DMS114 treated with DMSO at 0.1 percent for 48 hours (cell line): ENCODE results near the gene TMEM175.
A peak's percentile ranks its signal among the peaks of the same experiment; 100 is the strongest.

ENCODE experiments used
- DNase-seq: peaks from one replicate; lab custom pipeline; 2025; ENCODE audit not compliant: unreplicated experiment; lab: John Stamatoyannopoulos, UW

The TMEM175 gene, protein sequence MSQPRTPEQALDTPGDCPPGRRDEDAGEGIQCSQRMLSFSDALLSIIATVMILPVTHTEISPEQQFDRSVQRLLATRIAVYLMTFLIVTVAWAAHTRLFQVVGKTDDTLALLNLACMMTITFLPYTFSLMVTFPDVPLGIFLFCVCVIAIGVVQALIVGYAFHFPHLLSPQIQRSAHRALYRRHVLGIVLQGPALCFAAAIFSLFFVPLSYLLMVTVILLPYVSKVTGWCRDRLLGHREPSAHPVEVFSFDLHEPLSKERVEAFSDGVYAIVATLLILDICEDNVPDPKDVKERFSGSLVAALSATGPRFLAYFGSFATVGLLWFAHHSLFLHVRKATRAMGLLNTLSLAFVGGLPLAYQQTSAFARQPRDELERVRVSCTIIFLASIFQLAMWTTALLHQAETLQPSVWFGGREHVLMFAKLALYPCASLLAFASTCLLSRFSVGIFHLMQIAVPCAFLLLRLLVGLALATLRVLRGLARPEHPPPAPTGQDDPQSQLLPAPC

DNA sequence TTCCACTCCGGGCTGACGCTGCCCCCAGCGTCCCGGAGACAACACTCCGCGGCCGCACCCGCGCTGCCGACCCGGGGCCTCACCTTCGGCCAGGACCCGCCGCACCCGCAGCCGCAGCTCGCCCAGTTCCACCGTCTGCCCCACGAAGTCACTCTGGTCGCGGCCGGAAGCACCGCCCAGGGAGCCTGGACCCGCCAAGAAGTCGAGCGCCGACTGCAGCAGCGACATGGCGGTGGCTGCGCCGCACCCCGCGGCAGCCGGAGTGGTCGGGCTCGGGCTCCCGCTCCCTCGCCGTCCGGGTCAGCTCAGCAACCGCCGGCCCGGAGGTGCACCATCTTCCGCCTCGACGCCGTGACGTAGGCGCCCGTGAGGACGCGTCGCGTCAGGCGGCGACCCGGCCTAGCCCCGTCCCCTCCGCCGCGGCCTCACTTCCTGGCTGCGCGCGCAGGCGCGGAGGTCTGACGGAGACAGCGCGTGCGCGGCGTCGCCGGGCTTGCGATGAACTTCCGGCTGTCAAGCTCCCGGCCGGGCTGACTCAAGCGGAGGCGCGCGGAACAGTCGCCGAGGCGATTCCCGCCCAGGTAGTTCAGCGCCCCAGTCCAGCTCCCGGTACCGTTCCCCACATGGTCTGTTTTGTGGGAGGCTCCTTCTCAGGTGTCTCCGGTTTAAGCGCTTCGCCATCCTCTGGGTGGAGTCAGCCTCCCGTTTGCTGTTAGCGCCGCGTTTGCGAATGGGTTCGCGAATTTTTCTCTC, at the start of gene TMEM175, which contains the start of gene GAK:
TMEM175 (plus strand) TSS at position 501 of the 753 bp plus-strand sequence. CDS start 15,280 bp downstream, outside the sequence.
GAK (minus strand) TSS at position 357 of the 753 bp plus-strand sequence; CDS start at position 228, 129 bp downstream.
- peak; percentile 75 for DNase-seq

DNA sequence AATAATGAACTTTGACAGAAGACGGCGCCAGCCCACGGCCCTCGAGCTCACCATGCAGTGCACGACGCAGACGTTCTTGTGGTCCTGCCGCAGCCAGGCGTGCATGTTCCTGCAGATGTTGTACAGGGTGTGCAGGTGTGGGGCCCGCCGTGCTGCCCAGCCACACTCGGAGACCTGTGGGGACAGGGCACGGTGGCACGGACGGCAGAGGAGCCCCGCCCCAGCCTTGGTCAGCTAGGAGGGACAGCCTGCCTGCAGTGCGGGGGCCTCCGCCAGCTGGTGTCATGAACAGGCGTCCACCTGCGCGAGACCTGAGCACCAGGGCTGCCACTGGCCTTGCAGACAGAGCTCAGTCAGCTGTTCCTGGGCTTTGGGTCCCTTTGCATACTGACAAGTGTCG, 49.6 kb upstream of the TMEM175 start:
- no peak for DNase-seq

- DNase-seq = no peak
Observed at GRCh38 chr4:883377-884095, 48.7 kb upstream of the TMEM175 start.

- no peak for DNase-seq
Observed at GRCh38 chr4:884259-884658, 48.0 kb upstream of the TMEM175 start.

- DNase-seq = no peak
Observed at GRCh38 chr4:884896-885295, 47.4 kb upstream of the TMEM175 start.

- DNase-seq = no peak
Observed at GRCh38 chr4:885353-885752, 46.9 kb upstream of the TMEM175 start.

GRCh38 chr4:886244-886643, 46.0 kb upstream of the TMEM175 start:
- no peak for DNase-seq

DNA sequence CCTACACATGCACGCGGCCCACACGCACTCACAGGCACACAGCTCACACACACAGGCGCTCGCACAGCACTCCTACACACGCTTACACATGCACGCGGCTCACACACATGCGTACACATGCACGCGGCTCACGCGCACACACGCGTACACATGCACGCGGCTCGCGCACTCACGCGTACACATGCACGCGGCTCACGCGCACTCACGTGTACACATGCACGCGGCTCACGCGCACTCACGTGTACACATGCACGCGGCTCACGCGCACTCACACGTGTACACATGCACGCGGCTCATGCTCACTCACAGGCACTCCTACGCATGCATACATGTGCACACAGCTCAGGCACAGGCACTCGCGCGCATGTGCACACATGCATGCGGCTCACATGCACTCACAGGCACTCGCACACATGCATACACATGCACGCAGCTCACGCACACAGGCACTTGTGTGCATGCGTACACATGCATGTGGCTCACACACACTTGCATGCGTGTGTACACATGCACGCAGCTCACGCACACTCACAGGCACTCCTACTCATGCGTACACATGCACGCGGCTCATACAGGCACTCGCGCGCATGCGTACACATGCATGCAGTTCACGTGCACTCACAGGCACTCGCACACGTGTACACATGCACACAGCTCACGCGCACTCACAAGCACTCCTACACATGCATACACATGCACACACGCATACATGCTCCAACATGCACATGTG, 45.1 kb upstream of the TMEM175 start:
- DNase-seq = no peak

- no peak for DNase-seq
Observed at GRCh38 chr4:888029-888428, 44.2 kb upstream of the TMEM175 start.

DNA sequence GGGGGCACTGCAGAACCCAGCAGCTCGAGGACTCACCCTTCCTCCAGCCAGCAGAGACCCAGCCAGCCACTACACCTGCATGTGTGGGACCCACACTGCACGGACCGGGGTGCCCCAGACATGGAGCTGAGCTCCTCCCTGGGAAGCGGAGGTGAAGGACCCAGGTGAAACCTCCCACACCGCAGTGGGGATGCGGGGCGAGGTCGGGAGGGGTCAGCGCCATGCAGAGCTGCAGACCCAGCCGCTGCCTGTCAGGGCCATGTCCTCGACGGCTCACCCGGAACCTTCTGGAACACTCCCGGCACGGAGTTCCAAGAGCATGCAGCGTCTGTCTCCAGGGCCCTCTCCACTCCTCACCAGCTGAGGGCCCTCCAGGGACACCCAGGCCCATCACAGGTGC, 42.7 kb upstream of the TMEM175 start:
- no peak for DNase-seq

DNA sequence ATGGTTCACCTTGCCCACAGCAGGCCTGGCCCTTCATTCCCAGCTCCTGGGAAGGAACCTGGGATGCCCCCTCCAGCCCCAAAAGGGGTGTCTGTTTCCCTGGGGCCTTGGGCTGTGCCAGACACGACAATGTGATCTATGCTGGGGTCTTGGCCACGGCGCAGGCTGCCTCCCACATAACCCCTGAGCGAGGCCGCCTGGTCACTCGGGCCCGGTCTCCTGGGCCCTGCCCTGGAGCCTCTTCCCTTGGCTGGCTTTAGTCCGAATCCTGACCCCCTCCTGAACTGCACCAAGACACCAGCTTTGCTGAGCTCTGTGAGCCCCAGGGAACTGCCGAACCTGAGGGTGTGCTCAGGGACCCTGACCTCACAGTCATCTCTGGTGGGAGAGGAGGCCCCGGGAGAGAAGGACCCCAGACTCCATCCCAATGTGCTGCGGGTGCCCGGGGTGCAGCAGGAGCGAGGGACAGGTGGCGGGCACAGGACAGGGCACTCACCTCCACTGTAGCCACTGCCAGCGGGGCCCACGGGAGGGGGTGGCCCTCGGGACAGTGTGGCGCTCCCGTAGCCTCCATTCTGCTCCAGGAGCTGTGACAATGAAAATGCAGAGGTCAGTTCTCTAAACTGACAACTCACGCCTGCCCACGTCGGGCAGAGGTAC, 42.1 kb upstream of the TMEM175 start:
- DNase-seq = no peak

GRCh38 chr4:891747-892146, 40.5 kb upstream of the TMEM175 start:
- no peak for DNase-seq

DNA sequence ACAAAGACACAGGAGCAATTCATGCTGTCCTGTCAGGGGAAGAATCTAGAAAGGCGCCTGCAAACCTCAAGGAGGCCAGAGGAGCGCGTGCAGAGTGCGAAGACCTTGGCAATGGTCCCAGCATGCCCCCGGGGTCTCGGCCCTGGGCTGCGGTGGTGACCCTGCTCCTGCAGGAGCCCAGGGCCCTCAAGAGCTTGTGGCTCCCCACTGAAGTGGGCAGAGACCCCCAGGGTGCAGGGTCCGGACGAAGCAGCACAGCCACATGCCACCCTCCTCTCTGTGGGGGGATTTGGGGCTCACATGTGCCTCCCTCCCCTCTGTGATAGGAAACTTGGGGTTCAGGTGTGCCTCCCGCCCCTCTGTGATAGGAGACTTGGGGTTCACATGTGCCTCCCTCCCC, 39.5 kb upstream of the TMEM175 start:
- no peak for DNase-seq

DNA sequence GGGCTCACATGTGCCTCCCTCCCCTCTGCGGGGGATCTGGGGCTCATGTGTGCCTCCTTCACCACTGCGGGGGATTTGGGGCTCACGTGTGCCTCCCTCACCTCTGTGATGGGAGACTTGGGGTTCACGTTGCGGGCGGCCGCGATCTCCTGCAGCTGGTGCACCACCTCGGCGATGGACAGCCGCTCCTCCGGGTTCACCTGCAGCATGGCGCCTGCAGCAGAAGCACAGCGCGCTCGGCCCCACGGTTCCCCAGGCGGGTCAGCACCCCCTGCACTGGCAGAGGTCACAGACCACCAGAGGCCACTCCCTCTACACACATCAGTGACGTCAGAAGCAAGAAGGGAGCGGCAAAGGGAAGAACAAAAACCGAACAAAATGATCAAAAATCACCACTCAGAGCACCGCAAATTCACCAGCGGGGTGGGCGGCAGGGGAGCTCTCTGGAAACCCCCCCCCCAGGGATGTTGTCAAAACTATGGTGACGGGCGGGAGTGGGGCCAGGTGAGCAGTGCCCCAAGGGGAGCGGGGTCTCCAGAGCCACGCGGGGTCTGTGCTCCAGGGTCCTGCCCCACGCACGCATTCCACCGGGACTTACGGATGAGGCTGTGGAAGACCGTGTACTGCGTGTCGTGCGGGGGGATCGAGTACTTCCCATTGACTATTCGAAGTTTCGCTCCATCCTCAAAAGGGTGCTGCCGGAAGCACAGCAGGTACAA, 38.8 kb upstream of the TMEM175 start:
- DNase-seq = no peak

- no peak for DNase-seq
Observed at GRCh38 chr4:893995-894705, 38.1 kb upstream of the TMEM175 start.

DNA sequence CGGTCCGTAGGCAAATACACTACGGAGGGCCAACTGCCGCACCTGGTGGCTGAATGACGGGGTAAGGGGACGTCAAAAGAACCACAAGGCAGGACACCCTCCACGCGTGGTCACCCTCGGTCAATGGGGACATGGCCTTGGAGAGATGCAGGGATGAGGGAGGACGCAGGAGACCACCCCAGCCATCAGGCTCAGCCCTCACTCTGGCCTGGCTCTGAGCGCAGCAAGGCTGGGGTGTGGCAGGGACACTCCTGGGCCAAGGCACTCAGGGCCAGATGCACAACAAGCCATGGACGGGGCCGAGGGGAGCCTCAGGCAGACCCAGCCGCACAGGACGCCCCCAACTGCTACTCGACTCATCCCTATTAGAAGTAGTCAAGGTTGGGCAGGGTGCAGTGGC, 36.7 kb upstream of the TMEM175 start:
- no peak for DNase-seq

- no peak for DNase-seq
Observed at GRCh38 chr4:896216-896615, 36.0 kb upstream of the TMEM175 start.

- no peak for DNase-seq
Observed at GRCh38 chr4:896630-897029, 35.6 kb upstream of the TMEM175 start.

DNA sequence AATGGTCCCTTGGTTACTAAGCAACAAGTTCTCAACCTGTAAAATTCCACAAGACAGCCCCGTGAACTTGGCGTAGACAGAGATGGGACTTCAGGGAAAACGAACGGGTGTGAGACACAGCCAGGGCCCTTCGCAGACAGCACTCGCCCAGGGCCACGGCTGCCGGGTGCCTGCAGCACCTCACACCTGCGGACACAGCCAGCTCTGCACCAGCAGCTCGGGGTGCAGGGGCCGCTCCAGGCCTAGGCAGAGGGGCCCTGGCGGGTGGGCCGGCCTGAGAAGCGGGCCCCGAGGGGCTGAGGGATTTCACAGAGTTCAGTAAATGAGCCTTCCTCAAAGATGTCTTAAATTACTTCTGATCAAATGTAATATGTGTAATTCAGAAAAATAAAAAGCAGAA, 34.1 kb upstream of the TMEM175 start:
- DNase-seq = no peak
